Heart left ventricle (tissue), 16 donors: ENCODE results near the gene AGTRAP. TPM values are rescaled to one million over a fixed set of nuclear protein-coding genes. Genes with fewer than 3 reads are reported as not detected.
A peak's percentile ranks its signal among the peaks of the same experiment; 100 is the strongest.

Experiments used
- ATAC-seq, 4 donors: fragments of 200-7000 bp; cut with Tn5 transposase; one replicate each; pipeline ENCODE4 v1.9.1; 2020 to 2022; ENCODE audit warnings: moderate library complexity in 4 of 4, mild to moderate bottlenecking in 3 of 4, moderate number of reproducible peaks in 1 of 4
- DNase-seq, 5 donors: peaks; one replicate each; pipeline ENCODE4 v3.0.0-alpha.2; 2020
- H3K27ac ChIP-seq, 12 donors: fragments of 200-600 bp; sonication (generic) in 4 of 12; one replicate each; pipeline versions ENCODE4 v1.5.0 to v1.8.0; 2016 to 2022; ENCODE audit warnings: mild to moderate bottlenecking in 2 of 12
- H3K27me3 ChIP-seq, 9 donors: fragments of 200-600 bp; sonication (generic) in 2 of 9; one replicate each; pipeline versions ENCODE4 v1.5.1 to v1.8.0; 2016 to 2022; ENCODE audit warnings: mild to moderate bottlenecking in 3 of 9
- H3K36me3 ChIP-seq, 9 donors: fragments of 200-600 bp; sonication (generic) in 2 of 9; one replicate each; pipeline versions ENCODE4 v1.5.0 to v1.8.0; 2018 to 2022; ENCODE audit warnings: mild to moderate bottlenecking in 2 of 9
- H3K4me1 ChIP-seq, 12 donors: fragments of 200-600 bp; sonication (generic) in 4 of 12; one replicate each; pipeline versions ENCODE4 v1.5.0 to v1.8.0; 2016 to 2022; ENCODE audit warnings: mild to moderate bottlenecking in 3 of 12
- H3K4me3 ChIP-seq, 12 donors: fragments of 200-600 bp; sonication (generic) in 4 of 12; one replicate each; pipeline versions ENCODE4 v1.5.0 to v1.8.0; 2017 to 2022; ENCODE audit warnings: mild to moderate bottlenecking in 9 of 12, moderate library complexity in 4 of 12
- H3K9me3 ChIP-seq, 12 donors: fragments of 200-600 bp; sonication (generic) in 4 of 12; one replicate each; pipeline versions ENCODE4 v1.5.0 to v1.8.0; 2016 to 2022; ENCODE audit warnings: mild to moderate bottlenecking in 1 of 12
- CTCF ChIP-seq, 12 donors: fragments of 200-600 bp; sonication (generic) in 4 of 12; IDR thresholded peaks; one replicate each; pipeline versions ENCODE4 v1.5.0 to v1.8.0; 2018 to 2022; ENCODE audit warnings: antibody characterized with exemption in 12 of 12, mild to moderate bottlenecking in 5 of 12
- POLR2A ChIP-seq, 2 donors: fragments of 450-650 bp; IDR thresholded peaks; one replicate each; pipeline ENCODE4 v1.6.1; 2017; ENCODE audit warnings: antibody characterized with exemption in 2 of 2, mild to moderate bottlenecking in 2 of 2, moderate library complexity in 2 of 2
- WGBS, 4 donors: extraction: QIAGEN DNeasy Blood & Tissue Kit in 2 of 4; methylation state at CpG; one replicate each; pipeline versions ENCODE4 v1.1.5 to v1.1.7; 2013 to 2018; 5-methylcytosine and 5-hydroxymethylcytosine counted together
- intact Hi-C, 10 donors: fragments of 100-400 bp; cut with DNase I; formaldehyde crosslinking; loops; one replicate each; pipeline versions ENCODE4 v1.11.1 to v1.14.2; 2022
- polyA plus RNA-seq, 2 donors: library from polyadenylated mRNA; stranded (reverse); fragments of 200-250 nt; gene quantifications; one replicate each; pipeline ENCODE4 v1.2.3, GENCODE V29; 2013
- total RNA-seq, 9 donors: library from RNA; depleted of rRNA in 2 of 9; stranded (reverse); fragments of >200 nt in 2 of 9; fragmentation: NEBNext Ultra II Directional in 3 of 9; extraction: Animal tissue kit (Norgen Biotek cat#: 25700) in 3 of 9; gene quantifications; one replicate each; pipeline versions ENCODE4 v1.1.0 to v1.2.4, GENCODE V29; 2016 to 2023
- donor health status: ischemic (EF 13 %, LVEDD 7.1; RV severe dilation, severe dysfunction).
- donor health status: healthy with polysubstance abuse.
- donor health status: DM: no; HTN: yes; CAD: no.
- donor health status: DM: no; HTN: no; CAD: no.
- donor health status: ischemic (EF 25% LVEDD 6.9; RV normal size, moderate dysfunction).
- donor health status: ischemic (EF 25% LVEDD 5.7; RV mildly dilated, moderate dysfunction).
- donor health status: healthy.
- donor health status: DM: yes; HTN: yes; CAD: no.
- donor health status: ischemic (EF 35%, LVEDD 5.7; RV mildly dilated, moderate dysfunction).
- donor health status: nonischemic (EF 11% LVEDD 7.7; RV severe dilation, severe dysfunction).
- donor health status: DM: yes; HTN: yes; CAD: no.
- donor health status: PGD.
- donor health status: ischemic (EF 29% LVEDD 5.4; RV normal size, mild dysfunction).
- donor health status: nonischemic (EF 23%, LVEDD 6.1; RV moderate dilation, normal function).

Gene AGTRAP
- total and polyA plus RNA-seq, 11 donors: 11.8 to 134 (median 24.5) TPM

GRCh38 chr1:11789126-11790067 is 53.5 kb downstream of the AGTRAP start:
- Histone ChIP-seq H3K27ac (peak overlapping the region; percentile 85 to 99 (median 98)), H3K36me3 (peaks cover 3 to 41% (median 24%) of the 10 kb centered on the region in 9 donors), H3K4me3 (no peak overlapping the region), H3K27me3 (no peaks in the 10 kb centered on the region), H3K9me3 (no peaks in the 10 kb centered on the region), H3K4me1 (peaks cover 35 to 91% (median 82%) of the 10 kb centered on the region in 12 donors)
- DNase-seq: peak in 2 of 5 donors; percentile 23 to 49
- ATAC-seq: no peak
- WGBS, 4 donors: 45 to 50% (median 49%) methylated on average over 8 to 13 of the region's 13 CpGs
- intact Hi-C loops: loop anchor here in 4 of 10 donors (2.0 to 10.0 kb wide), 2 partner anchors 15 to 55 kb away; partner anchors contain the start of genes MTHFR (in 3 of the 4) and AGTRAP (in 1 of the 4)
- no peak for TF ChIP-seq POLR2A (IDR thresholded peaks at IDR 0.05)
- TF ChIP-seq CTCF (IDR thresholded peaks at IDR 0.05): no peak

- Histone ChIP-seq H3K27ac (peak overlapping the region; percentile 85 to 99 (median 98)), H3K27me3 (no peaks in the 10 kb centered on the region), H3K4me1 (peaks cover 35 to 91% (median 79%) of the 10 kb centered on the region in 12 donors), H3K9me3 (no peaks in the 10 kb centered on the region), H3K36me3 (peaks cover 3 to 50% (median 33%) of the 10 kb centered on the region in 9 donors), H3K4me3 (peak overlapping the region in 3 of 12 donors; percentile 8 to 19 (median 15))
- DNase-seq (peak in 3 of 5 donors; percentile 27 to 33 (median 31)), ATAC-seq (no peak)
- WGBS, 4 donors: 45 to 55% (median 47%) methylated on average over 15 to 20 of the region's 20 CpGs
- intact Hi-C loops: loop anchor here in 3 of 10 donors (2.0 kb wide), 1 partner anchor 15 kb away; the partner anchor contains the start of gene MTHFR (in 3 of the 3)
- TF ChIP-seq CTCF (IDR thresholded peaks at IDR 0.05) (no peak), POLR2A (IDR thresholded peaks at IDR 0.05) (no peak)
These were observed 54.4 kb downstream of the AGTRAP start for GRCh38 chr1:11790101-11790879.

GRCh38 chr1:11790880-11791715 is 55.2 kb downstream of the AGTRAP start:
- peak overlapping the region; percentile 85 to 99 (median 98) for H3K27ac ChIP-seq
- WGBS, 4 donors: 37 to 44% (median 42%) methylated on average over 18 to 19 of the region's 19 CpGs
- peak overlapping the region in 5 of 12 donors; percentile 5 to 28 (median 21) for H3K4me3 ChIP-seq
- H3K9me3 ChIP-seq: no peaks in the 10 kb centered on the region
- peaks cover 3 to 58% (median 39%) of the 10 kb centered on the region in 9 donors for H3K36me3 ChIP-seq
- TF ChIP-seq CTCF (IDR thresholded peaks at IDR 0.05): no peak
- TF ChIP-seq POLR2A (IDR thresholded peaks at IDR 0.05): peak in 1 of 2 donors; percentile 64
- peak; percentile 81 to 90 (median 84) for ATAC-seq
- no peaks in the 10 kb centered on the region for H3K27me3 ChIP-seq
- DNase-seq: peak; percentile 89 to 97 (median 95)
- peaks cover 37 to 91% (median 80%) of the 10 kb centered on the region in 12 donors for H3K4me1 ChIP-seq
- intact Hi-C loops: loop anchor here in 4 of 10 donors (1.0 to 2.0 kb wide), 2 partner anchors 13 to 14 kb away; partner anchors contain the start of gene MTHFR (in 3 of the 4)
